Motor neuron (in vitro differentiated cells): ENCODE results near the gene OSBP2. TPM values are rescaled to one million over a fixed set of nuclear protein-coding genes. Genes with fewer than 3 reads are reported as not detected.
A peak's percentile ranks its signal among the peaks of the same experiment; 100 is the strongest.

ENCODE experiments used
- ATAC-seq, 8 experiments: fragments of 200-7000 bp; cut with Tn5 transposase; replicated peaks in 6 of 8; 2 replicates each; pipeline ENCODE4 v1.8.0; 2021; ENCODE audit warnings: mild to moderate bottlenecking in 8 of 8, moderate library complexity in 8 of 8
- H3K27ac ChIP-seq, 2 donors: fragments of 250-450 bp; sonication (Bioruptor Pico); 2 replicates each; pipeline ENCODE4 v1.9.0; 2021; ENCODE audit warnings: antibody characterized with exemption in 2 of 2, mild to moderate bottlenecking in 2 of 2, moderate library complexity in 1 of 2
- H3K4me1 ChIP-seq, 2 donors: fragments of 250-450 bp; sonication (Bioruptor Pico); replicated peaks in 1 of 2; 2 replicates each; pipeline ENCODE4 v1.6.1; 2021; ENCODE audit warnings: antibody characterized with exemption in 2 of 2, mild to moderate bottlenecking in 2 of 2, moderate library complexity in 1 of 2
- H3K4me3 ChIP-seq, 5 donors: fragments of 250-450 bp; sonication (Bioruptor Pico); 2 replicates each; pipeline ENCODE4 v1.9.0; 2021; ENCODE audit warnings: antibody characterized with exemption in 5 of 5, mild to moderate bottlenecking in 5 of 5, moderate library complexity in 4 of 5
- WGBS, 10 experiments: fragments of 450-650 bp; shearing (Covaris generic); methylation state at CpG; one replicate each; pipeline ENCODE4 v1.0.0; 2022; 5-methylcytosine and 5-hydroxymethylcytosine counted together
- in situ Hi-C, 9 experiments: fragments of 400-800 bp; cut with MboI; loops; one replicate each; pipeline ENCODE4 v1.15.0; 2021; ENCODE audit warnings: low sequenced_read_pairs in 9 of 9, low pct_unique_long_range_greater_than_20kb in 2 of 9; ENCODE audit not compliant: unreplicated experiment in 9 of 9
- total RNA-seq, 8 experiments: library from RNA; unstranded; fragments of 300-600 nt; gene quantifications; 2 replicates each; pipeline versions ENCODE4 v1.2.3 to v1.2.4, GENCODE V29; 2022

OSBP2 gene
- total RNA-seq, 8 experiments from 2014 or later = 0.63 to 16.6 (median 5.4) TPM

DNA sequence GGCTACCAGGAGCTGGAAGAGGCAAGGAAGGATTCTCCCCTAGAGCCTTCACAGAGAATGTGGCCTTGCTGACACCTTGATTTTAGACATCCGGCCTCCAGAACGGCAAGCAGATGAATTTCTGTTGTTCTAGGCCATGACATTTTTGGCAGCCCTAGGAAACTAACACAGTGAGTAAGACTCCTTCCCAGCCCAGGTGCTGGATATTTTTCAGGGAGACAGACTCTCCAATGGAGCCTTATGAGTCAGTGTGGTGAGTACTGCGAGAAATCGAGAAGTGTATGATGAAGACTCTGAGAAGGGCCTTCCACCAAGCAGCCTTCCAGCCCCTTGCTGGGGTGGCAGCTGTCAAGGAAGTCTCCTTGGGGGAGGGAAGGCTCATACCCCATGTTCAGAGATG is 114.4 kb downstream of the OSBP2 start:
- ATAC-seq = no peak
- Histone ChIP-seq H3K4me3 (no peak overlapping the region), H3K27ac (no peak overlapping the region), H3K4me1 (peaks cover 2 to 10% of the 10 kb centered on the region in 2 donors)
- in situ Hi-C loops = no loop called here
- WGBS, 10 experiments = 85 to 100% (median 89%) methylated on average over 1 to 4 of the region's 4 CpGs; no CpG with 5 or more reads in 7 of the 10 experiments

DNA sequence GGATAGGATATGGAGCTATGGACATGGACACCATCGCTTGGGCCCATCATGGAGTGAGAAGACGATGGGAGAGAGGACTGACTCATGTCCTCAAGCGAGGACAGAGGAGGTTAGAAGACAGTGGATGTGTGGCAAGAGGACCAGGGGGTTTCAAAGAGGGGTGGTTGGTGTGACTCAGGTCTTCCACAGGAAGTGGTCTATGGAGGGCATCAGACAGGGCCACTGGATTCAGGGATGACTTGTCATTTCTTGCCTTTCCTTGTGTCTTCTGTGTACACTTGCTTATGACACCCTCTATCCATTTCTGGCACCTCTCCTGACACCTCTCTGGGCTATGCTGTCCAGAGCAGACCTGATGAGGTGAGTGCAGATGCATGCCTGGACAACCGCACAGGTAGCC is 115.4 kb downstream of the OSBP2 start:
- WGBS, 10 experiments = 43 to 100% (median 100%) methylated on average over 1 to 3 of the region's 4 CpGs; no CpG with 5 or more reads in 4 of the 10 experiments
- Histone ChIP-seq H3K4me3 (no peak overlapping the region), H3K4me1 (peaks cover 2 to 10% of the 10 kb centered on the region in 2 donors), H3K27ac (no peak overlapping the region)
- in situ Hi-C loops = no loop called here
- no peak for ATAC-seq

DNA sequence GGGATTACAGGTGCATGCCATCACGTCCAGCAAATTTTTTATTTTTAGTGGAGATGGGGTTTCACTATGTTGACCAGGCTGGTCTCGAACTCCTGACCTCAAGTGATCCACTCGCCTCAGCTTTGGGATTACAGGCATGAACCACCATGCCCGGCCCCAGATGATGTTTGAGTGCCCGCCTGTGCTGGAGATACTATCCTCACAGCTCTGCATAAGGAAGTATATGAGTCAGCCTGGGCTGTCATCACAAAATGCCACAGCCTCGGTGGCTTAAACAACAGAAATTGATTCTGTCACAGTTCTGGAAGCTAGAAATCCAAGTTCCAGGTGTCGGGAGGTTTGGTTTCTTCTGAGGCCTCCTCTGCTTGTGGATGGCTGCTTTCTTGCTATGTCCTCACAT is 119.3 kb downstream of the OSBP2 start:
- H3K4me3 ChIP-seq = no peak overlapping the region
- in situ Hi-C loops = no loop called here
- H3K27ac ChIP-seq = no peak overlapping the region
- H3K4me1 ChIP-seq = no peaks in the 10 kb centered on the region
- 17 to 80% (median 68%) methylated on average over 1 to 6 of the region's 7 CpGs; no CpG with 5 or more reads in 2 of the 10 experiments for WGBS, 10 experiments
- peak in 2 of 8 experiments; percentile 53 to 54 for ATAC-seq

DNA sequence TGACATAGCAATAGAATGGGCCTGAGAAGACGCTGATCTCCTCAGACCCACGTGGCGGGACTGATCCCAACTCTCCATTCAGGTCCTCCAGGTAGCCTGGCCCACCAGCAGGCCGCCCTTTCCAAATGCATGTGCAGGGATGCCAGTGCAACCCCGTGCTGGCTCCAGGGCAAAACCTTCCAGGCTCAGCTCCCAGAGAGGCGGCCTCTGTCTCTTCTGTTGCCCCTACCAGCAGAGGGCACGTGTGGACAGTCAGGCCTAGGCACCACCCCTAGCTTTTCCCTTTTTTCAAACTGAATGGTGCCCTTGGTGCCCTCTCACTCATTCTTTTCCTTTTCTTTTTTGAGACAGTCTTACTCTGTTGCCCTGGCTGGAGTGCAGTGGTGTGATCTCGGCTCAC is 121.7 kb downstream of the OSBP2 start:
- no peak overlapping the region for H3K27ac ChIP-seq
- WGBS, 10 experiments = 50 to 100% (median 72%) methylated on average over 1 to 7 of the region's 8 CpGs; no CpG with 5 or more reads in 4 of the 10 experiments
- H3K4me3 ChIP-seq = no peak overlapping the region
- no peaks in the 10 kb centered on the region for H3K4me1 ChIP-seq
- in situ Hi-C loops = no loop called here
- ATAC-seq = no peak

DNA sequence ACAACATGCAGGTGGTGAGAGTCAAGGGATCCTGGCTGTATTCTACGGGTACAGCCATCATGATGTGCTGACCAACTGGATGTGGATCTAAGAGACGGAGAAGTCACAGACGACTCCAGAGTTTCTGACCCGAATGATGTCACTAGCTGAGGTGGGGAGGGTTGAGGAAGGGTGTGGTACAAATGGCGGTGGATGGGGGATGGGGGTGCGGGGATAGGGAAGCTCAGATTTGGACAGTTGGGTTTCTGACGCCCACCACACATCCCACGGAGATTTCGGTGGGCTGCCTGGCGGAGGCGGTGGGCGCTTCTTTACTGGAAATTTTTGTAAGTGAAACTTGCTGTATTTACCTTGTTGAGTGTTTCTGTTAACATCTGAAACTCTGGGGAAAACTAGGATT is 126.7 kb downstream of the OSBP2 start:
- no peak for ATAC-seq
- in situ Hi-C loops = no loop called here
- no peak overlapping the region for H3K27ac ChIP-seq
- H3K4me1 ChIP-seq = peaks cover 0 to 7% of the 10 kb centered on the region in 2 donors
- no peak overlapping the region for H3K4me3 ChIP-seq
- WGBS, 10 experiments = 80 to 94% methylated on average over 1 to 10 of the region's 12 CpGs; no CpG with 5 or more reads in 8 of the 10 experiments

DNA sequence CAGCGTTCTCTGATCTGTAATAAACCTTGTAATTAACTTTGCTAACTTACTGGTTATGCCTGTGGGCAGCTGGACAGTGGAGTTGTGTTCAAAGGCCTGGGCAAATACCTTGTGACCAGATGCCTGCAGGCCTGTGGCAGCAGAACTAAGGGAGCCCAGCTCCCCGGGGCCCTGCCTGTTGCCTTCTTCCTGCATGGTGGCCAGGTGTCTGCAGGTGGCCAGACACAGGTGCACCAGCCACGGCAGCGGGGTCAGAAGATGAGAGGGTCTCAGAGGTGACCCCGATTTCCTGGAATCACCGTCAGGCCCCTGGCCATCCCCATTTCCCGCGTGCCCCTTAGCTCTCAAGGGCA is 127.2 kb downstream of the OSBP2 start:
- no peak overlapping the region for H3K27ac ChIP-seq

DNA sequence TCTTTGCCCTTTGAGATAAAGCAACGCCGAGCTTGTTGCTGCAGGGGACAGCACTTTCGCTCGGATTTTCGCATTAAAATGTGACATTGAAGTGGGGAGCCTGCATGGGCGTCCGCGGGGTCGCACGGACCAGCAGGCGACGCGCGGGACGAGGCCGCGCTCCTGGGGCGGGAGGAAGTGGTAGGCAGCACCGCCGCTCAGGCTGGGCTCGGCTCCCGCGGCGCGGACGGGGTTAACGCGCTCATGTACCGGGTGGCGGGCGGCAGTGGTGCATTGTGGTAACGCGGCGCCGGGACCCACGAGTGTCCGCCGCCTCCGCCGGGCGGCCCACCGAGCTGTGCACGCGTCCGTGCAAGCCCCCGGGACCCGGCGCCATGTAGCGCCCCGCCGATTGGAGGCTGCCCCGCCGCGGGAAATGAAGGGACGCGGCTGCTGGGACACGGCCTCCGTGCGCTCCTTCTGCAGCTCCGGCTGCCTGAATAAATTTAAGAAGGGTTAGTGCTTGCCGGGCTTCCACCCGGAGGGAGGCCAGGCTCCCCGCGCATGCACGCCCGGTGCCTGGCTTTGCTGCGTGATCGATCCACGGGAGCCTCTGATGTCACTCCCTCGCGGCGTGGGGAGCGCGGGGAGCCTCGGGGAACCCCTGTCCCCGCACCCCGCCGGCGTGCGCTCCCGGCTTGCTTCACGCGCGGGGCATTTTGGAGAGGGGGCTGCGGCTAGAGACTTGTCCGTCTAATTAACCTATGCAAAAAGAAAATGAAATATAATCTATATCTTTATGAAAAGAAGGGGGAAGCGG is 127.7 kb downstream of the OSBP2 start:
- peak overlapping the region; percentile 23 to 35 (median 30) for H3K4me3 ChIP-seq
- H3K27ac ChIP-seq = no peak overlapping the region
- 0 to 14% (median 2%) methylated on average over 1 to 11 of the region's 87 CpGs; no CpG with 5 or more reads in 3 of the 10 experiments for WGBS, 10 experiments
- H3K4me1 ChIP-seq = peaks cover 0 to 7% of the 10 kb centered on the region in 2 donors
- in situ Hi-C loops = no loop called here
- peak; percentile 54 to 88 (median 75) for ATAC-seq

More for the DNA sequence above, 127.2 kb downstream of the OSBP2 start:
- H3K4me3 ChIP-seq = peak overlapping the region; percentile 23 to 35 (median 30)
- in situ Hi-C loops = no loop called here
- WGBS, 10 experiments = 18 to 100% (median 74%) methylated on average over 1 to 6 of the region's 8 CpGs; no CpG with 5 or more reads in 3 of the 10 experiments
- H3K4me1 ChIP-seq = peaks cover 0 to 7% of the 10 kb centered on the region in 2 donors
- peak in 1 of 8 experiments; percentile 9 for ATAC-seq

DNA sequence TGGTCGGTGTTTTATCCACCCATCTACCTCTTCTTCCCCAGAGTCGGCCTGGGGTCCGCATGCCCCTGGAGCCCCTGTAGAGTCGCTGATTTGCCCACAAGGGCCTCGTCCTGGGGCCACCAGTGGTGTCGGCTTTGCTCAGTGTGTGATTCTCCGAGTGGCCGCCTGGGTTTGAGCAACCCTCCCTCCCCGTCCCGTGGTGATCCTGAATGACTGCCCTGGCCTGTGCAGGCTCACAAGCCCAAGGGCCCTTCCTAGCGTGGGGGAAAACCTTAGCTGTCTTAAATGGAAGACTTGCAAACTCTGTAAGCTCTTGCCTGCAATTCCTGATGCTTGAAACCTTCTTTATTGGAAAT is 128.3 kb downstream of the OSBP2 start:
- Histone ChIP-seq H3K4me1 (peaks cover 0 to 7% of the 10 kb centered on the region in 2 donors), H3K27ac (no peak overlapping the region), H3K4me3 (no peak overlapping the region)
- 0 to 50% (median 23%) methylated on average over 2 to 4 of the region's 11 CpGs; no CpG with 5 or more reads in 4 of the 10 experiments for WGBS, 10 experiments
- in situ Hi-C loops = no loop called here
- ATAC-seq = peak in 7 of 8 experiments; percentile 23 to 69 (median 44)

DNA sequence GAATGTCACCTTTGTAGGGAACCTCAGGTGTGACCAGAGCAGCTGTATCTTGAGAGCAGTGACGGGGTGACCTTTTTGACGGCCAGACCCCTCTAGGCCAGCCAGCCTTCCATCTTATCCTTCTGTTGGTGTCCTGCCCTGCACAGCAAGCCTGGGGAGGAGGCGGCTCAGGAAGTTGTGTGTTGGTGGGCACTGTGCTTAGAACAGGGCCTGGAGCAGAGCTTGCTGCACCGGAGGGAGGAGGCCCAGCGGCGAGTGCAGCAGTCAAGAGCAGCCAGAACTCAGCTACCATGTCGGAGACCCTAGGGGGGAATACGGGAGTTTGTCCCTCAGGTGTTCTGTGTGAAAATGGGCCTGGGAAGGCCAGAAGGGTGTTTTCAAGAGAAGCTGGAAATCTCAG is 129.4 kb downstream of the OSBP2 start:
- no peak overlapping the region for H3K4me3 ChIP-seq
- WGBS, 10 experiments = 90 to 100% (median 94%) methylated on average over 2 to 5 of the region's 8 CpGs; no CpG with 5 or more reads in 6 of the 10 experiments
- ATAC-seq = no peak
- peaks cover 0 to 7% of the 10 kb centered on the region in 2 donors for H3K4me1 ChIP-seq
- in situ Hi-C loops = no loop called here
- H3K27ac ChIP-seq = no peak overlapping the region

DNA sequence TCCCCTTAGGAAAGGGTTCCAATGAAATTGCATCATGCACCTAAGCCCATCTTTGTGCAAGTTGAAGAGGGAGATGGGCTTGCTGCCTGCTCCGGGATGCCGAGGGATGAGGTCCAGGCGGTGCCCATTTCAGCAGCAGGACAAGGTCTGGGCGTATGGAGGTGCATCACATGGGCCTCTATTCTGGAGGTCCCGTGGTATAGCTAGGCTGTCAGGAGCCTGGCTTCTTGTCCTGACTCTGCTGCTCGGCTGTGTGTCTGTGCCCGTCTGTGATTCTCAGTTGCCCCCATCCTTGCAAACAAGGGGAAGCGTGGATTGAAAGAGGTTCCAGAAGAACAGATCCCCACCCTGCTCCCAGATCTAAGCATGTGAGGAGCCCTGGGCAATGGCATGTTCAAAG is 130.0 kb downstream of the OSBP2 start:
- ATAC-seq = no peak
- in situ Hi-C loops = no loop called here
- H3K4me1 ChIP-seq = peaks cover 0 to 7% of the 10 kb centered on the region in 2 donors
- 53 to 93% (median 90%) methylated on average over 1 to 4 of the region's 8 CpGs; no CpG with 5 or more reads in 5 of the 10 experiments for WGBS, 10 experiments
- H3K4me3 ChIP-seq = no peak overlapping the region
- H3K27ac ChIP-seq = no peak overlapping the region

DNA sequence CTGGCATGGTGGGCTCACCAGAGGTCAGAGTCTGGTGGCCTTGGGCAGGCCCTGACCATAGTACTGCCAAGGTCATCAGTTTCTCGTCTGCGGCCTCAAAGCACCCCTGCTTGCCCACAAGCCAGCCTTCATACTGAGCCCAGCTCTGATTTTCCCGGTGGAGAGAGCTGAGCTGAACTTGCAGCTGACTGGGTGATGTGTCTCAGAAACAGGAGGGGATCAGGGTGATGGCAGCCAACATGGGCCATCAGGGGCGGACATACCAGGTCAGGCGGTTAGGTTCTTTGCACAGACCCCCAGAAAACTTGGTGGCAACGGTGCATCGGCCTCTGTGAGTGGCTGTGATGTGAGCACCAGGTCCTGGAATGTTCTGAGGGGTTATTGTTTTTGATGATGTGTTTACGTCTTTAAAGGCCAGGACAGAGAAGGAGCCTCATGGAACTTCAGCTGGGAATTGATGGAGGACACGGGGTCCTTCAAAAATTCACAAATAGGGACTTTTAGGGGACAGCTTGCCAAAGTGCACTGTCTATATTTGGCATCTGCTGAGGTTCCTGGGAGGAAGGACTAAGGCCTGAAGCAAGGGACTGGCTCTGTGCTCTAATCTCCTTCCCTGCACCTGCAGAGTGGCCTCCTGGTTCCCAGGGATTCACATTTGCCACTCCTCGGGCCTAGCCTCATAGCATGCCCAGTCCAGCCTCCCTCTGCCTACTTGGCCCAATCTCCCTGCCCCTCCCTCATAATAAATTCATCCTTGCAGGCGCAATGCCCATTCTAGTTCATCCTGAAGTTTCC is 131.2 kb downstream of the OSBP2 start:
- no peak overlapping the region for H3K27ac ChIP-seq
- peaks cover 0 to 7% of the 10 kb centered on the region in 2 donors for H3K4me1 ChIP-seq

DNA sequence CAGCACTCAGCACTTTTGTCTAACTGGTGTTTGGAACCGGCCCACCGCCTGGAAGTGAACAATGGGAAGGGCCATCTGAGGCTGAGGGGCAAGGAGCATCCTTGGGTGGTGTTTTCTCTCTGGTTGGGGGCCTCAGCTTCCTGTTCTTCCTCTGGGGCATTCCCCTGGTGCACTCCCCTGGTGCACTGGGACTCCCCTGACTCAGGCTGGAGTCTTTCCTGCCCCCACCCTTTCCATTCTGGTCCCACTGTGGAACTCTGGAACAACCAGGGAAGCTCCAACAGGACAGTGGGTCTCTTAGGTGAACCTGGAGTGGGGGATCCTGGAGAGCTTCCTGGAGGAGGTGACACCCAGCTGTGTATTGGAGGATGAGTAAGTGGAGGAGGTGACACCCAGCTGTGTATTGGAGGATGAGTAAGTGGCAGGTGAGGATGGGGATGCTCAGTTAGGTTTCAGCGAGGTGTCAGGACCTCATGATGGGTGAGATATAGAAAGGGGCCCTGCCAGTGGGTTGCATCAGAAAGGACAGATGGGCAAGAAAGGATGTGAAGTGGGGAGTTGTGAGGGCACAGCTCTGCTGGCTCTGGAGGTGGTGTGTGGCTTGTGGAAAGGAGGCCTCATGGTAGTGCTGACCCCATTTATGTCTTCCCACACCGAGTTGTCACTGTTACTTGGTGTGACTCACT is 132.1 kb downstream of the OSBP2 start:
- in situ Hi-C loops = no loop called here
- Histone ChIP-seq H3K4me3 (no peak overlapping the region), H3K4me1 (peaks cover 0 to 5% of the 10 kb centered on the region in 2 donors), H3K27ac (no peak overlapping the region)
- ATAC-seq = no peak
- WGBS, 10 experiments = 20 to 80% (median 62%) methylated on average over 1 to 3 of the region's 4 CpGs; no CpG with 5 or more reads in 6 of the 10 experiments

More for the DNA sequence above, 131.2 kb downstream of the OSBP2 start:
- 51 to 100% (median 75%) methylated on average over 1 to 6 of the region's 11 CpGs; no CpG with 5 or more reads in 2 of the 10 experiments for WGBS, 10 experiments
- H3K4me3 ChIP-seq = no peak overlapping the region
- no peak for ATAC-seq
- in situ Hi-C loops = no loop called here
